GM12864 (cell line): Measurements from ENCODE around the gene CCSER1.

Source experiments
- DNase-seq: peaks from one replicate; pipeline ENCODE4 v3.0.0-alpha.2; 2011; ENCODE audit warnings: low read depth
- H3K4me3 ChIP-seq: 2 replicates; pipeline ENCODE4 v1.5.1; 2011; ENCODE audit warnings: mild to moderate bottlenecking, low read depth, low read length, control low read depth
- CTCF ChIP-seq: IDR thresholded peaks from 2 replicates; pipeline ENCODE4 v1.5.1; 2011; ENCODE audit warnings: low read depth, mild to moderate bottlenecking, moderate library complexity, low read length, control low read depth, inconsistent platforms; ENCODE audit errors: missing control alignments

CCSER1 gene

DNA sequence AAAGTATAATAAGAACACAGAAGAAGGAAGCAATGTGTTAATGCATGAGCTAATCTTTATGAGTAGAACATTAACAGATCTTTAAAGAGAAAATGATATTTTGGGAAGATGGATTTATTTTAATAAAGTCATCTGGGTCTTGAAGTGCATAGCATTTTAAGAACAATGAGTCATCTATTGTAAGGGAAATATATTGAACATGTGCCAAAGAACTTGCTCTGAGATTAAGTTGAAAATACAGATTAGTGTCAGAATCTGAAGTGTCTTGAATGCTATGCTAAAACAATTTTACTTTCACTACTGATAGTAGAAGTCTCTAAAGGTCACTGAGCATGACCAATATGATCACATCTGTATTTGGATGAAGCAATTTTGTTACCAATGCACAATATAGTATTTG lies 1399.9 kb downstream of the CCSER1 start:
- no peak for DNase-seq
- no peak overlapping the region for H3K4me3 ChIP-seq
- no peak for TF ChIP-seq CTCF

DNA sequence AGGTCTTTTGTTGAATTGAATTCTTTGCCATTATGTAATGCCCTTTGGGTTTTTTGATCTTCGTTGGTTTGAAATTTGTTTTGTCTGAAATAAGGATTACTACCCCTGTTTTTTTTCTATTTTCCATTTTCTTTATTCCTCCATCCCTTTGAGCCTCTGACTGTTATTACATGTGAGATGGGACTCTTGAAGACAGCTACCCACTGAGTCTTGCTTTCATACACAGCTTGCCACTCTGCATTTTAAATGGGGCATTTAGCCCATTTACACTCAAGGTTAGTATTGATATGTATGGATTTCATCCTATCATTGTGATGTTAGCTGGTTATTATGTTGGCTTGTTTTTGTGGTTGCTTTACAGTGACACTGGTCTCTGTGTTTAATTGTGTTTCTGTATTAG lies 1440.4 kb downstream of the CCSER1 start:
- no peak for DNase-seq
- no peak for TF ChIP-seq CTCF
- H3K4me3 ChIP-seq: no peak overlapping the region

DNA sequence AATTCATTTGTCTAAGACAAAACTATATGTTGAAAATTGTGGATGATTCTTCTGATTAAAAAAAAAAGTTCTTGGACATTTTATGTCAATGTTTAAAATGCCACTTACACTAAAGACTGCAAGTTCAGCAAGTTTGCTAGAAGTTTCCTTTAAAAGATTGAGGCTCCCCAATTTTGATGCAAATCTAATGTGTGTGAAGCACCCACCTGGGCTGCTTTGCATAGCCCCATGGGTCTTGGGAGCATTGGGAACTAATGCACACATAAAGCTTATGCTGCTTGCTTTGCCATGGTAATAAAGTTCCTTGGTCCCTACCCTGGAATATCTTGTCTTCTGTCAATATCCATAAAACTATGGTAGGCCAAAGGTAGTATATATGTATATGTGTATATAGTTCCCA lies 1450.7 kb downstream of the CCSER1 start:
- no peak overlapping the region for H3K4me3 ChIP-seq
- DNase-seq: no peak
- no peak for TF ChIP-seq CTCF

GRCh38 chr4:91590260-91590659 lies 1463.1 kb downstream of the CCSER1 start:
- no peak overlapping the region for H3K4me3 ChIP-seq
- no peak for TF ChIP-seq CTCF
- DNase-seq: no peak

DNA sequence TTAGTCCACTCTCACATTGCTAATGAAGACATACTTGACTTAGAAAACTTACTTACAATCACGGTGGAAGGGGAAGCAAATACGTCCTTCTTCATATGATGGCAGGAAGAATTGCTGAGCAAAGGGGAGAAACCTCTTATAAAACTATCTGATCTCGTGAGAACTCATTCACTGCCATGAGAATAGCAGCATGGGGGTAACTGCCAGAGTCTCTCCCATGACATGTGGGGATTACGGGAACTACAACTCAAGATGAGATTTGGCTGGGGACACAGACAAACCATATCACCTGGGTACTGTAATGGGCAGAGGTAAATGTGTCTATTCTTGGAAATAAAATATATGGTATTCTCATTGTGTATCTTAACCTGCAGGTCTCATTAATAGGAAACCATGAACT lies 1464.9 kb downstream of the CCSER1 start:
- no peak for DNase-seq
- H3K4me3 ChIP-seq: no peak overlapping the region
- no peak for TF ChIP-seq CTCF

DNA sequence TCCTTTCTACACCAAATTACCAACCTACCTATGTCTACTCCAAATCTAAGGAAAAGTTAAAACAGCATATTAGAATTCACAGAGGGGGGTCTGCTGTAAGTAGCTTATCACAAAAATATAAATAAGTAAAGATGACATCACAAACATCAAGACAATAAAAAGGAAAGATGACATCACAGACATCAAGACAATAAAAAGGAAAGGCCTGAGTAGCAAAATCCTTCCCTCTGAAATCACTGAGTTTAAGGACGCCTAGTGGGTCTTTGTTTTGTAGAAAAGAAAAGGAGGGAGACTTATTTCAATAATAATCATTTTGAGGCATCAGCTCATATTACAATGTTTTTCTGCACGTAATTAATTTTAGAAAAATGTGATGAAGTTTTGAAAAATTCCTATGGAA lies 1469.5 kb downstream of the CCSER1 start:
- no peak for TF ChIP-seq CTCF
- H3K4me3 ChIP-seq: no peak overlapping the region
- DNase-seq: no peak

DNA sequence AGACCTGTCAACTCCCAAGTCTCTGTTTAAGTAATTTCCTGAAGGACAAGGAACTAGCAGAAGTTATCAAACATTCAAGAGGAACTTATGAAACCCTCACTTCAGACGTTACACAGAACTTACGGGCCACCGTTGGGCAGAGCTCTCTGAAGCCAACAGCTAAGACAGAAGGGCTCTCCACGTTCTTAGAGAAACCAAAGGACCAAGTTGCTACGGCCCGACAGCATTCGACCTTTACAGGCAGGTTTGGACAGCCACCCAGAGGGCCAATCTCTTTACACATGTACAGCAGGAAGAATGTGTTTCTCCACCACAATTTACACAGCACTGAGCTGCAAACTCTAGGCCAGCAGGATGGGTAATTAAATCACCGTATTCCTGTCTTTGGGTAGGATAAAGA lies 1471.5 kb downstream of the CCSER1 start:
- H3K4me3 ChIP-seq: no peak overlapping the region
- no peak for DNase-seq
- no peak for TF ChIP-seq CTCF
